ENCODE data around the gene CCDC33.
"Not testable (repeated sequence)": the region's sequence is repeated elsewhere in the genome, so short reads cannot be mapped to it uniquely, and the experiment has no call there.

CCDC33 gene

GRCh38 chr15:74336061-74337005 lies 100.2 kb downstream of the CCDC33 start:
- DNase-seq (ENCODE audit: low spot score), result no peak

GRCh38 chr15:74337146-74337545 lies 101.0 kb downstream of the CCDC33 start:
- no peak for DNase-seq (ENCODE audit: low spot score)

GRCh38 chr15:74337607-74338211 lies 101.6 kb downstream of the CCDC33 start:
- DNase-seq (ENCODE audit: low spot score), result no peak

GRCh38 chr15:74338676-74339075 lies 102.5 kb downstream of the CCDC33 start:
- no peak for DNase-seq (ENCODE audit: low spot score)

GRCh38 chr15:74339371-74339770 lies 103.2 kb downstream of the CCDC33 start:
- no peak for DNase-seq (ENCODE audit: low spot score)

GRCh38 chr15:74340150-74340549 lies 104.0 kb downstream of the CCDC33 start:
- no peak for DNase-seq (ENCODE audit: low spot score)

- DNase-seq (ENCODE audit: low spot score), result no peak
These were observed 107.1 kb downstream of the CCDC33 start for GRCh38 chr15:74343127-74343796.

- DNase-seq (ENCODE audit: low spot score), result no peak
These were observed 107.6 kb downstream of the CCDC33 start for GRCh38 chr15:74343797-74344127.

- DNase-seq (ENCODE audit: low spot score), result no peak
These were observed 108.9 kb downstream of the CCDC33 start for GRCh38 chr15:74345051-74345450.

- no peak for DNase-seq (ENCODE audit: low spot score)
These were observed 111.7 kb downstream of the CCDC33 start for GRCh38 chr15:74347757-74348250.

- DNase-seq (ENCODE audit: low spot score), result no peak
These were observed 113.2 kb downstream of the CCDC33 start for GRCh38 chr15:74349241-74349778.

GRCh38 chr15:74350295-74351275 lies 114.5 kb downstream of the CCDC33 start:
- DNase-seq (ENCODE audit: low spot score), result no peak

GRCh38 chr15:74351670-74352069 lies 115.5 kb downstream of the CCDC33 start:
- no peak for DNase-seq (ENCODE audit: low spot score)

- DNase-seq (ENCODE audit: low spot score), result no peak
These were observed 116.3 kb downstream of the CCDC33 start for GRCh38 chr15:74352393-74352910.

GRCh38 chr15:74353992-74354391 lies 117.9 kb downstream of the CCDC33 start:
- DNase-seq (ENCODE audit: low spot score), result not testable (repeated sequence)

- not testable (repeated sequence) for DNase-seq (ENCODE audit: low spot score)
These were observed 119.9 kb downstream of the CCDC33 start for GRCh38 chr15:74356050-74356449.

GRCh38 chr15:74357514-74357913 lies 121.4 kb downstream of the CCDC33 start:
- not testable (repeated sequence) for DNase-seq (ENCODE audit: low spot score)

GRCh38 chr15:74359376-74359775 lies 123.2 kb downstream of the CCDC33 start:
- DNase-seq (ENCODE audit: low spot score), result not testable (repeated sequence)

GRCh38 chr15:74360855-74361254 lies 124.7 kb downstream of the CCDC33 start:
- DNase-seq (ENCODE audit: low spot score), result not testable (repeated sequence)

GRCh38 chr15:74362482-74362881 lies 126.4 kb downstream of the CCDC33 start:
- no peak for DNase-seq (ENCODE audit: low spot score)

All from HuH-7 (cell line).